Right lobe of liver (tissue), 6 donors: Measurements from ENCODE around the gene TBC1D20. TPM values are rescaled to one million over a fixed set of nuclear protein-coding genes. Genes with fewer than 3 reads are reported as not detected.

Experiments used
- ATAC-seq, 4 donors: fragments of 200-7000 bp; cut with Tn5 transposase; one replicate each; pipeline ENCODE4 v1.9.1; 2020; ENCODE audit warnings: mild to moderate bottlenecking in 4 of 4, moderate library complexity in 4 of 4
- DNase-seq, 3 donors: peaks; one replicate each; pipeline ENCODE4 v3.0.0-alpha.2; 2020
- H3K27ac ChIP-seq, 3 donors: fragments of 200-600 bp; one replicate each; pipeline ENCODE4 v1.8.0; 2022
- H3K27me3 ChIP-seq, 2 donors: fragments of 200-600 bp; one replicate each; pipeline ENCODE4 v1.8.0; 2022
- H3K36me3 ChIP-seq, 4 donors: fragments of 200-600 bp; sonication (generic) in 1 of 4; one replicate each; pipeline versions ENCODE4 v1.5.1 to v1.8.0; 2017 to 2022; ENCODE audit warnings: control low read depth in 1 of 4
- H3K4me1 ChIP-seq, 4 donors: fragments of 200-600 bp; sonication (generic) in 1 of 4; one replicate each; pipeline versions ENCODE4 v1.5.1 to v1.8.0; 2017 to 2022; ENCODE audit warnings: control low read depth in 1 of 4
- H3K4me3 ChIP-seq, 3 donors: fragments of 200-600 bp; one replicate each; pipeline ENCODE4 v1.8.0; 2022
- H3K9me3 ChIP-seq, 4 donors: fragments of 200-600 bp; sonication (generic) in 1 of 4; one replicate each; pipeline versions ENCODE4 v1.5.1 to v1.8.0; 2017 to 2022; ENCODE audit warnings: control low read depth in 1 of 4
- CTCF ChIP-seq, 4 donors: fragments of 200-600 bp in 3 of 4; fragments of 450-650 bp in 1 of 4; IDR thresholded peaks; one replicate each; pipeline versions ENCODE4 v1.5.1 to v1.8.0; 2016 to 2022; ENCODE audit warnings: antibody characterized with exemption in 4 of 4, mild to moderate bottlenecking in 2 of 4
- POLR2A ChIP-seq: fragments of 450-650 bp; IDR thresholded peaks from one replicate; pipeline ENCODE4 v1.6.1; 2017; ENCODE audit warnings: antibody characterized with exemption, mild to moderate bottlenecking
- WGBS: methylation state at CpG from one replicate; pipeline ENCODE4 v1.1.6; 2018; ENCODE audit warnings: low coverage, low lambda C conversion rate; ENCODE audit not compliant: insufficient coverage; ENCODE audit errors: missing lambda C conversion rate; 5-methylcytosine and 5-hydroxymethylcytosine counted together
- intact Hi-C, 2 donors: fragments of 100-400 bp; cut with DNase I; formaldehyde crosslinking; loops; one replicate each; pipeline versions ENCODE4 v1.11.2 to v1.14.1; 2022
- total RNA-seq, 6 experiments: library from RNA; depleted of rRNA in 2 of 6; stranded (reverse); fragments of >200 nt in 2 of 6; fragmentation: NEBNext Ultra II Directional in 3 of 6; extraction: Animal tissue kit (Norgen Biotek cat#: 25700) in 3 of 6; gene quantifications; one replicate each; pipeline versions ENCODE4 v1.1.0 to v1.2.4, GENCODE V29; 2016 to 2023
- donor health status: DM: no; HTN: yes; CAD: no.
- donor health status: DM: no; HTN: no; CAD: no.
- donor health status: DM: no; HTN: no; CAD: no.
- donor health status: DM: no; HTN: yes; CAD: no.
- donor health status: DM: no; HTN: yes; CAD: no.

The TBC1D20 gene
- total RNA-seq, 6 experiments from 2014 or later: 10.8 to 21.4 (median 13.9) TPM

GRCh38 chr20:443223-443775 lies 19.0 kb downstream of the TBC1D20 start:
- ATAC-seq: no peak

GRCh38 chr20:440636-441035 lies 21.7 kb downstream of the TBC1D20 start:
- no peak overlapping the region for H3K27ac ChIP-seq
- H3K4me3 ChIP-seq: no peak overlapping the region
- H3K9me3 ChIP-seq: no peaks in the 10 kb centered on the region
- TF ChIP-seq POLR2A (no peak), CTCF (IDR thresholded peaks at IDR 0.05) (no peak)
- peaks cover 0 to 7% (median 0%) of the 10 kb centered on the region in 4 donors for H3K4me1 ChIP-seq
- DNase-seq (no peak), ATAC-seq (no peak)
- intact Hi-C loops: no loop called here
- WGBS: 96% methylated on average over 10 of the region's 13 CpGs
- H3K36me3 ChIP-seq: peaks cover 3 to 91% (median 9%) of the 10 kb centered on the region in 4 donors
- no peaks in the 10 kb centered on the region for H3K27me3 ChIP-seq

More at GRCh38 chr20:443223-443775, 19.0 kb downstream of the TBC1D20 start:
- Histone ChIP-seq H3K4me1 (peaks cover 0 to 11% (median 0%) of the 10 kb centered on the region in 4 donors), H3K36me3 (peaks cover 0 to 67% (median 9%) of the 10 kb centered on the region in 4 donors), H3K27ac (no peak overlapping the region), H3K4me3 (no peak overlapping the region), H3K27me3 (no peaks in the 10 kb centered on the region), H3K9me3 (no peaks in the 10 kb centered on the region)
- intact Hi-C loops: no loop called here
- WGBS: 74% methylated on average over 4 of the region's 4 CpGs
- no peak for TF ChIP-seq CTCF (IDR thresholded peaks at IDR 0.05)
- no peak for TF ChIP-seq POLR2A
- no peak for DNase-seq

- Histone ChIP-seq H3K9me3 (no peaks in the 10 kb centered on the region), H3K27me3 (no peaks in the 10 kb centered on the region), H3K36me3 (peaks cover 3 to 95% (median 9%) of the 10 kb centered on the region in 4 donors), H3K27ac (no peak overlapping the region), H3K4me1 (peaks cover 0 to 6% (median 1%) of the 10 kb centered on the region in 4 donors), H3K4me3 (no peak overlapping the region)
- TF ChIP-seq CTCF (IDR thresholded peaks at IDR 0.05) (no peak), POLR2A (no peak)
- no peak for ATAC-seq
- WGBS: 100% methylated on average over 6 of the region's 7 CpGs
- intact Hi-C loops: no loop called here
- DNase-seq: no peak
Measured at GRCh38 chr20:440148-440547, 22.2 kb downstream of the TBC1D20 start.

GRCh38 chr20:438571-439469 lies 23.5 kb downstream of the TBC1D20 start:
- no peaks in the 10 kb centered on the region for H3K27me3 ChIP-seq
- H3K4me3 ChIP-seq: no peak overlapping the region
- TF ChIP-seq POLR2A: no peak
- no peak for TF ChIP-seq CTCF (IDR thresholded peaks at IDR 0.05)
- peaks cover 0 to 16% (median 8%) of the 10 kb centered on the region in 4 donors for H3K4me1 ChIP-seq
- no peaks in the 10 kb centered on the region for H3K9me3 ChIP-seq
- WGBS: 63% methylated on average over 13 of the region's 18 CpGs
- DNase-seq (no peak), ATAC-seq (peak in 1 of 4 donors; percentile 11)
- H3K27ac ChIP-seq: no peak overlapping the region
- intact Hi-C loops: no loop called here
- peaks cover 3 to 82% (median 9%) of the 10 kb centered on the region in 4 donors for H3K36me3 ChIP-seq
